ENCODE data around the gene PHLDA3.

The PHLDA3 gene

GRCh38 chr1:201468844-201469644 is at the start of gene PHLDA3:
PHLDA3 (minus strand) TSS chr1:201469188; CDS start chr1:201468786, 402 bp downstream.
- FAIRE-seq, result no peak

DNA sequence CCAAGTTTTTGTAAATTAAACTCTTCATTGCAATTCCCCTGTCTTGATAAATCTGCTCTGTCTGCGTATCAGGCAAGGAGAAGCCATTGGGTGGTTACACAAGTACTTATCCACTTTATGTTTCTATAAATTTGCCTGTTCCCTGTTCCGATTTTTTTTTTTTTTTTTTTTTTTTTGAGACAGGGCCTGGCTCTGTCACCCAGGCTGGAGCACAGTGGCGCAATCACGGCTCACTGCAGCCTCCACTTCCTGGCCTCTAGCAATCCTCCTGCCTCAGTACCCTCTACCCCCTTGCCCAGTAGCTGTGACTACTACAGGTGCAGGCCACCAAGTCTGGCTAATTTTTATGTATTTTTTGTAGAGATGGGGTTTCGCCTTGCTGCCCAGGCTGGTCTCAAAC is 49.1 kb upstream of the PHLDA3 start:
- no peak for FAIRE-seq

DNA sequence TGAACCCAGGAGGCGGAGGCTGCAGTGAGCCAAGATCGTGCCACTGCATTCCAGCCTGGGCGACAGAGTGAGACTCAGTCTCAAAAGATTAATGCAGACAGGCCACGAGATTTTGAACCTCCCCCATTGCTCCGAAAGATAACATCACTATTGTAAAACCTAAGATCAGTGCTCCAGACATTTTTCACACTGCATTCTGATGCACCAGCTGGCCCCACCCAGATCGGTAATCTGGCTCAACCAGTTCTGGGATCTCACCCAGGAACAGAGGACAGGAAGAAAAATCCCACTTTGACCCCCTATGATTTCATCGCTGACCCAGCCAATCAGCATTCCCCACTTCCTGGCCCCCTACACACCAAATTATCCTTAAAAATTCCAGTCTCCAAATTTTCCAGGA is 48.6 kb upstream of the PHLDA3 start:
- no peak for FAIRE-seq

GRCh38 chr1:201516511-201517127 is 47.6 kb upstream of the PHLDA3 start:
- FAIRE-seq, result no peak

- no peak for FAIRE-seq
These were observed 46.9 kb upstream of the PHLDA3 start for GRCh38 chr1:201515895-201516294.

DNA sequence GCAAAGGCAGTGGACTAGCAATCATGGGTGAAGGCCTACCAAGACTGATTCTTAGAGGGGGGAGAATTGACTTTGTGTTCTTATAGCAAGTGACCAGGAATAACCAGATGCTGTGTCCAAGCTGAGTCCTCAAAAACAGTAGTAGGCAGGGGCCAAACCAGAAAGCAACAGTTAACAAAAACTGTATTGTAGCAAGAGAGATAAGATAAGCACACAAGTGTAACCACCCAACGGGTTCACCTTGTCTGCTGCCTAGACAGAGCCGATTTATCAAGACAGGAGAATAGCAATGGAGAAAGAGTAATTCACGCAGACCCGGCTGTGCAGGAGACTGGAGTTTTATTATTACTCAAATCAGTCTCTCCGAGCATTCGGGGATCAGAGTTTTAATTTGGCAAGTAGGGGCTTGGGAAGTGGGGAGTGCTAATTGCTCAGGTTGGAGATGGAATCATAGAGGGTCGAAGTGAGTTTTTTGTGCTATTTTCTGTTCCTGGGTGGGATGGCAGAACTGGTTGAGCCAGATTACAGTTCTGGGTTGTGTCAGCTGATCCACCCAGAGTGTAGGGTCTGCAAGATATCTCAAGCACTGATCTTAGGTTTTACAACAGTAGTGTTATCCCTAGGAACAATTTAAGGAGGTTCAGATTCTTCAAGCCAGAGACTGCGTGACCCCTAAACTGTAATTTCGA is 46.2 kb upstream of the PHLDA3 start:
- FAIRE-seq, result no peak

DNA sequence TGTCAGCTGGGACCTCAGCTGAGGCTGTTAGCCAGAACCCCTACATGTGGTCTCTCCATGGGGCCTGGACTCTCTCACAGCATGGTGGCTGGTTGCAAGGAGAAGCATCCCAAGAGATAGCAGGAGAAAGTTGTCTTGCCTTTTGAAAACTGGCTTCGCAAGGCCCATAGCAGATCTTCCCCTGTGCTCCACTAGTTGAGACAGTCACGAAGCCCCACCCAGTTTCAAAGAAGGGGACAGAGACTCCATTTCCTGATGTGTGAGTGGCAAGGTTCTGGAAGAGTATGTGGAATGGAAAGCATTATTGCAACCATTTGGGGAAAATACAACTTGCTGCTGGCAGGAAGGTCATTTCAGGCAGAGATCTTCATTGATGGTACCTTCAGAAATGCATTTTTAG is 45.5 kb upstream of the PHLDA3 start:
- no peak for FAIRE-seq

GRCh38 chr1:201513498-201514243 is 44.7 kb upstream of the PHLDA3 start:
- FAIRE-seq, result no peak

DNA sequence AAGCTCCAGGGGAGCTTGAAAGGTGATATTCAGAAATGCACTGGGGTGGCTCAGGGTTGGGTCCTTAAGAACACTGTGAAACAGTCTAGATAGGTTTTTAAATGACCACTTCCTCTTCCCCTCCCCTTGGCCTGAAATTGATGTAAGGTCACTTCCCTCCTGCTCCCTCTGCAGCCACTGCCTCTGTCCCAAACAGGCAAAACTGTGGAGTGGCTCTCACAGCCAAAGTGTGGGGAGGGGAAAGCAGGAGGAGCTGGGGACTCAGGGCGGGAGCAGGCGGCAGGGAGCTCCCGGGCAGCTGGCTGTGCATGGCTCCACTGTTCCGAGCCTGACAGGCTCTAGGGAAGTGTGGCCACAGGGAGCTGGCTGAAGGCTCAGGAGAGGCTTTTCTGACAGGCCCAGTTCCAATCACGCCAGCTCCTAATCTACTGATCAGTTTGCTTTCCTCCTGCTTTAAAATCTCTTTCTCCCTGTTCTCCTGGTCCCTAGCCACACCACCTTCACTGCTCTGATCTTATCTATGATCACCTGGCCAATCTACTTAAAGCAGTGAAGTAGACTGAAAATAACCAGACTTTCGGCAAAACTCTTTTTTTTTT is 43.1 kb upstream of the PHLDA3 start:
- FAIRE-seq, result no peak

DNA sequence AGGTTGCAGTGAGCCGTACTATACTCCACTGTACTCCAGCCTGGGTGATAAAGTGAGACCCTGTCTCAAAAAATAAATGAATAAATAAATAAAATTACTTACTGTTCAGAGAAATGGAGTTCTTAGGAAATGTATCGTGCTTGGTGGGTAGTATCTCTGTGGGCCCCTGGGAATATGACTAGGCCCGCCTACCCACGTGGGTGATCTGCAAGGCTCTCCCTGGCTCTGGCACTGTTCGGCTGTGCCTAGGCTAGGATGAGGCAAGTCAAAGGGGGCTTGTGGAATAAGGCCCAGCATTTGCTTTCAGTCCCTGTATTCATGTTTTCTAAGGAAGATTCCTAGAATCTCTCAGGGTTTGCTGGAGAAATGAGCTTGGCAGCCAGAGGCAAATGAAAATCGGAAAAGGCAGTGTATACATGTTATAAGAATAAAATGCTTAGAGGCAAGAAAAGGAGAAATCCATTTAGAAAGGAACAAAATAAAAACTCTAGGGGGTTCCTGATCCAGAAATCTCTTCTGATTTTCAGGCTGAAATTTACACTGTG is 42.5 kb upstream of the PHLDA3 start:
- FAIRE-seq, result no peak

GRCh38 chr1:201510734-201511133 is 41.7 kb upstream of the PHLDA3 start:
- FAIRE-seq, result no peak

GRCh38 chr1:201509601-201510374 is 40.8 kb upstream of the PHLDA3 start:
- no peak for FAIRE-seq

- FAIRE-seq, result no peak
These were observed 39.8 kb upstream of the PHLDA3 start for GRCh38 chr1:201508809-201509208.

- no peak for FAIRE-seq
These were observed 38.3 kb upstream of the PHLDA3 start for GRCh38 chr1:201507360-201507675.

- no peak for FAIRE-seq
These were observed 37.8 kb upstream of the PHLDA3 start, which contains the start of gene CSRP1 for GRCh38 chr1:201506557-201507359. CSRP1 (minus strand) TSS chr1:201507123; CDS start chr1:201496303, 10,820 bp downstream.

GRCh38 chr1:201506092-201506491 is 37.1 kb upstream of the PHLDA3 start:
- FAIRE-seq, result no peak

GRCh38 chr1:201505503-201505890 is 36.5 kb upstream of the PHLDA3 start:
- no peak for FAIRE-seq

GRCh38 chr1:201504799-201505502 is 36.0 kb upstream of the PHLDA3 start:
- no peak for FAIRE-seq

DNA sequence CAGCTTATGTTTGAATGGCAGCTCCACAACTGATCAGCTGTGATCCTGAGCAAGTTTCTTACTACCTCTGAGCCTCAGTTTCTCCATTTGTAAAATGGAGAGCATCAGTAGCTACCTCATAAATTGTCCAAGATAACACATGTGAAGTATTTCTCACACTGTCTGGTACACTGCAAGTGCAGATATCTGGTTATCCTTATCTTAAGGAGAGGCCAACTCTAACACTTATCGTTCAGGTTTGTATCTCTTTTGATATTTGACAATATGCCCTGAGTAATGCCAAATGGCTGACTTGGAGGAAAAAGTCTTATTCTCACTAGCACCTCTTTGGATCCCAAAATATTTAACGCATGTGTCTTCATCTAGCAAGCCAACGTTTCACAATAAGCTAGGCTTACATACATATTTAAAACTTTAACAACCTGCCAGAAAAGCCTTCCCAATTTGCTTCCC is 35.2 kb upstream of the PHLDA3 start:
- FAIRE-seq, result no peak

Measured in TTC549 (cell line).